K562 (cell line): ENCODE data around the gene HEATR1. TPM values are rescaled to one million over a fixed set of nuclear protein-coding genes. Genes with fewer than 3 reads are reported as not detected.
A peak's percentile ranks its signal among the peaks of the same experiment; 100 is the strongest.

Experiments used
- BCL6 ChIP-seq: fragments of 250-450 bp; sonication (Bioruptor Pico); IDR thresholded peaks from 2 replicates; pipeline ENCODE4 v1.4.0; 2020
- BHLHE40 ChIP-seq: IDR thresholded peaks from 2 replicates; pipeline ENCODE4 v1.6.1; 2011; ENCODE audit warnings: low read length, improper control_type of control experiment
- CCNT2 ChIP-seq: IDR thresholded peaks from 2 replicates; pipeline ENCODE4 v1.6.1; 2011; ENCODE audit warnings: borderline replicate concordance, low read depth, mild to moderate bottlenecking, moderate library complexity, mixed read lengths, low read length; ENCODE audit not compliant: insufficient read length; ENCODE audit errors: extremely low read depth
- ESRRB ChIP-seq: fragments of 250-450 bp; sonication (Bioruptor Pico); IDR thresholded peaks from 2 replicates; pipeline ENCODE4 v1.5.0; 2020; ENCODE audit warnings: mild to moderate bottlenecking, moderate library complexity, borderline replicate concordance
- GABPB2 ChIP-seq: fragments of 250-450 bp; sonication (Bioruptor Pico); conservative IDR thresholded peaks from 2 replicates; pipeline ENCODE4 v1.5.1; 2021; ENCODE audit warnings: mild to moderate bottlenecking
- HDAC6 ChIP-seq: IDR thresholded peaks from 2 replicates; pipeline ENCODE4 v1.6.1; 2012; ENCODE audit warnings: low read depth, mild to moderate bottlenecking, control low read depth, inconsistent platforms, low read length, moderate library complexity
- KDM4B ChIP-seq, 2 experiments: fragments of 450-650 bp in 1 of 2; sonication (generic) in 1 of 2; IDR thresholded peaks; 2 replicates each; pipeline ENCODE4 v1.6.1; 2016 to 2017; ENCODE audit warnings: borderline replicate concordance in 2 of 2, antibody characterized with exemption in 1 of 2, low read depth in 1 of 2, mild to moderate bottlenecking in 1 of 2
- PML ChIP-seq: IDR thresholded peaks from 2 replicates; pipeline ENCODE4 v1.6.1; 2012; ENCODE audit warnings: low read length, inconsistent platforms
- POLR2A ChIP-seq: fragments of 450-650 bp; conservative IDR thresholded peaks from 2 replicates; pipeline ENCODE4 v1.6.1; 2016
- PRPF4 ChIP-seq: fragments of 200-400 bp; formaldehyde crosslinking; IDR thresholded peaks from one replicate; pipeline ENCODE4 v1.6.1; 2017; ENCODE audit warnings: low read length, low read depth, mild to moderate bottlenecking; ENCODE audit not compliant: insufficient read depth, poor library complexity, severe bottlenecking
- PYGO2 ChIP-seq: fragments of 450-650 bp; IDR thresholded peaks from 2 replicates; pipeline ENCODE4 v1.6.1; 2016; ENCODE audit warnings: mild to moderate bottlenecking, missing genetic modification characterization, moderate library complexity, missing compliant biosample characterization
- THAP12 ChIP-seq: fragments of 250-450 bp; sonication (Bioruptor Pico); IDR thresholded peaks from 2 replicates; pipeline ENCODE4 v1.9.0; 2021; ENCODE audit warnings: mild to moderate bottlenecking, inconsistent platforms
- TRIM25 ChIP-seq: fragments of 450-650 bp; IDR thresholded peaks from 2 replicates; pipeline ENCODE4 v1.7.0; 2016; ENCODE audit warnings: borderline replicate concordance
- ZNF398 ChIP-seq: fragments of 250-450 bp; sonication (Bioruptor Pico); IDR thresholded peaks from 2 replicates; pipeline ENCODE4 v1.8.0; 2021; ENCODE audit warnings: moderate library complexity, mild to moderate bottlenecking, inconsistent platforms
- ZNF583 ChIP-seq: fragments of 250-450 bp; sonication (Bioruptor Pico); IDR thresholded peaks from 2 replicates; pipeline ENCODE4 v1.4.0; 2020
- polyA plus RNA-seq, 8 experiments: library from polyadenylated mRNA; depleted of rRNA in 4 of 8; stranded (reverse) in 5 of 8; unstranded in 3 of 8; fragments of >200 nt; fragmentation: Nextera tagmentation in 2 of 8; fragmentation: Illumina TruSeq in 1 of 8; extraction: Ambion mirVana in 2 of 8; extraction: Trizol in 1 of 8; gene quantifications; 2 replicates each; pipeline versions ENCODE4 v1.2.1 to v1.2.3, GENCODE V29; 2011 to 2014; ENCODE audit warnings: inconsistent platforms in 1 of 8, missing spikeins in 1 of 8
- total RNA-seq, 7 experiments: library from RNA; depleted of rRNA in 6 of 7; stranded (reverse); fragments of >200 nt in 6 of 7; fragmentation: Illumina TruSeq in 2 of 7; extraction: Trizol in 2 of 7; gene quantifications; 2 replicates each; pipeline versions ENCODE4 v1.2.1 to v1.2.3, GENCODE V29; 2011 to 2021; ENCODE audit warnings: low replicate concordance in 1 of 7
- TF ChIP-seq, protein P1 (sequence below), 2 experiments: fragments of 150-350 bp in 1 of 2; IDR thresholded peaks; 2 replicates each; pipeline ENCODE4 v1.6.1; 2012 to 2016; ENCODE audit warnings: low read depth in 2 of 2, low read length in 2 of 2, mild to moderate bottlenecking in 1 of 2, moderate library complexity in 1 of 2
- TF ChIP-seq, protein P2 (sequence below): fragments of 250-450 bp; sonication (Bioruptor Pico); IDR thresholded peaks from 2 replicates; pipeline ENCODE4 v1.8.0; 2022; ENCODE audit warnings: moderate library complexity, mild to moderate bottlenecking, inconsistent platforms

HEATR1 gene
- total and polyA plus RNA-seq, 9 of the 15 experiments (the other 6 are each of a cell fraction or from before 2014, with no cell fraction given): 28.3 to 108 (median 50.9) TPM

- TF ChIP-seq ZNF398 (CRISPR knock-in tag): no peak
- peak; percentile 89 for TF ChIP-seq BHLHE40
- TF ChIP-seq, protein P1, sequence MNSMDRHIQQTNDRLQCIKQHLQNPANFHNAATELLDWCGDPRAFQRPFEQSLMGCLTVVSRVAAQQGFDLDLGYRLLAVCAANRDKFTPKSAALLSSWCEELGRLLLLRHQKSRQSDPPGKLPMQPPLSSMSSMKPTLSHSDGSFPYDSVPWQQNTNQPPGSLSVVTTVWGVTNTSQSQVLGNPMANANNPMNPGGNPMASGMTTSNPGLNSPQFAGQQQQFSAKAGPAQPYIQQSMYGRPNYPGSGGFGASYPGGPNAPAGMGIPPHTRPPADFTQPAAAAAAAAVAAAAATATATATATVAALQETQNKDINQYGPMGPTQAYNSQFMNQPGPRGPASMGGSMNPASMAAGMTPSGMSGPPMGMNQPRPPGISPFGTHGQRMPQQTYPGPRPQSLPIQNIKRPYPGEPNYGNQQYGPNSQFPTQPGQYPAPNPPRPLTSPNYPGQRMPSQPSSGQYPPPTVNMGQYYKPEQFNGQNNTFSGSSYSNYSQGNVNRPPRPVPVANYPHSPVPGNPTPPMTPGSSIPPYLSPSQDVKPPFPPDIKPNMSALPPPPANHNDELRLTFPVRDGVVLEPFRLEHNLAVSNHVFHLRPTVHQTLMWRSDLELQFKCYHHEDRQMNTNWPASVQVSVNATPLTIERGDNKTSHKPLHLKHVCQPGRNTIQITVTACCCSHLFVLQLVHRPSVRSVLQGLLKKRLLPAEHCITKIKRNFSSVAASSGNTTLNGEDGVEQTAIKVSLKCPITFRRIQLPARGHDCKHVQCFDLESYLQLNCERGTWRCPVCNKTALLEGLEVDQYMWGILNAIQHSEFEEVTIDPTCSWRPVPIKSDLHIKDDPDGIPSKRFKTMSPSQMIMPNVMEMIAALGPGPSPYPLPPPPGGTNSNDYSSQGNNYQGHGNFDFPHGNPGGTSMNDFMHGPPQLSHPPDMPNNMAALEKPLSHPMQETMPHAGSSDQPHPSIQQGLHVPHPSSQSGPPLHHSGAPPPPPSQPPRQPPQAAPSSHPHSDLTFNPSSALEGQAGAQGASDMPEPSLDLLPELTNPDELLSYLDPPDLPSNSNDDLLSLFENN (IDR thresholded peaks at IDR 0.05; ENCODE audit: low read depth in 2 of 2, low read length in 2 of 2): peak in 1 of 2 experiments; percentile 40; a peak in 1 of 4 replicates
- TF ChIP-seq, protein P2, sequence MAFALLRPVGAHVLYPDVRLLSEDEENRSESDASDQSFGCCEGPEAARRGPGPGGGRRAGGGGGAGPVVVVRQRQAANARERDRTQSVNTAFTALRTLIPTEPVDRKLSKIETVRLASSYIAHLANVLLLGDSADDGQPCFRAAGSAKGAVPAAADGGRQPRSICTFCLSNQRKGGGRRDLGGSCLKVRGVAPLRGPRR (CRISPR knock-in tag): 0 out of 2 replicates have a peak, but pooled peaks have one; percentile 75
- TF ChIP-seq PRPF4: no peak
- TF ChIP-seq TRIM25: no peak
- TF ChIP-seq PYGO2 (tag): no peak
- TF ChIP-seq ESRRB (CRISPR knock-in tag): no peak
- no peak for TF ChIP-seq THAP12 (CRISPR knock-in tag)
- TF ChIP-seq ZNF583 (CRISPR knock-in tag): peak; percentile 34; the same call in 1 of the 2 replicates
- TF ChIP-seq KDM4B (IDR thresholded peaks at IDR 0.05; ENCODE audit: borderline replicate concordance in 2 of 2, low read depth in 1 of 2): no peak
- no peak for TF ChIP-seq BCL6 (CRISPR knock-in tag)
- peak; percentile 39; the same call in 1 of the 2 replicates for TF ChIP-seq PML
- TF ChIP-seq CCNT2: no peak
- peak; percentile 88 for TF ChIP-seq POLR2A
- no peak for TF ChIP-seq HDAC6
- TF ChIP-seq GABPB2 (CRISPR knock-in tag): no peak; the same call in 1 of the 2 replicates
Measured at GRCh38 chr1:236524142-236524894, 80.0 kb downstream of the HEATR1 start (continued).
